ENCODE results near the gene ESF1. TPM values are rescaled to one million over a fixed set of nuclear protein-coding genes. Genes with fewer than 3 reads are reported as not detected.

The ESF1 gene
- total and polyA plus RNA-seq, 9 of the 15 experiments (the other 6 are each of a cell fraction or from before 2014, with no cell fraction given) = 7.0 to 30.4 (median 18.6) TPM

- TF ChIP-seq, protein P1, sequence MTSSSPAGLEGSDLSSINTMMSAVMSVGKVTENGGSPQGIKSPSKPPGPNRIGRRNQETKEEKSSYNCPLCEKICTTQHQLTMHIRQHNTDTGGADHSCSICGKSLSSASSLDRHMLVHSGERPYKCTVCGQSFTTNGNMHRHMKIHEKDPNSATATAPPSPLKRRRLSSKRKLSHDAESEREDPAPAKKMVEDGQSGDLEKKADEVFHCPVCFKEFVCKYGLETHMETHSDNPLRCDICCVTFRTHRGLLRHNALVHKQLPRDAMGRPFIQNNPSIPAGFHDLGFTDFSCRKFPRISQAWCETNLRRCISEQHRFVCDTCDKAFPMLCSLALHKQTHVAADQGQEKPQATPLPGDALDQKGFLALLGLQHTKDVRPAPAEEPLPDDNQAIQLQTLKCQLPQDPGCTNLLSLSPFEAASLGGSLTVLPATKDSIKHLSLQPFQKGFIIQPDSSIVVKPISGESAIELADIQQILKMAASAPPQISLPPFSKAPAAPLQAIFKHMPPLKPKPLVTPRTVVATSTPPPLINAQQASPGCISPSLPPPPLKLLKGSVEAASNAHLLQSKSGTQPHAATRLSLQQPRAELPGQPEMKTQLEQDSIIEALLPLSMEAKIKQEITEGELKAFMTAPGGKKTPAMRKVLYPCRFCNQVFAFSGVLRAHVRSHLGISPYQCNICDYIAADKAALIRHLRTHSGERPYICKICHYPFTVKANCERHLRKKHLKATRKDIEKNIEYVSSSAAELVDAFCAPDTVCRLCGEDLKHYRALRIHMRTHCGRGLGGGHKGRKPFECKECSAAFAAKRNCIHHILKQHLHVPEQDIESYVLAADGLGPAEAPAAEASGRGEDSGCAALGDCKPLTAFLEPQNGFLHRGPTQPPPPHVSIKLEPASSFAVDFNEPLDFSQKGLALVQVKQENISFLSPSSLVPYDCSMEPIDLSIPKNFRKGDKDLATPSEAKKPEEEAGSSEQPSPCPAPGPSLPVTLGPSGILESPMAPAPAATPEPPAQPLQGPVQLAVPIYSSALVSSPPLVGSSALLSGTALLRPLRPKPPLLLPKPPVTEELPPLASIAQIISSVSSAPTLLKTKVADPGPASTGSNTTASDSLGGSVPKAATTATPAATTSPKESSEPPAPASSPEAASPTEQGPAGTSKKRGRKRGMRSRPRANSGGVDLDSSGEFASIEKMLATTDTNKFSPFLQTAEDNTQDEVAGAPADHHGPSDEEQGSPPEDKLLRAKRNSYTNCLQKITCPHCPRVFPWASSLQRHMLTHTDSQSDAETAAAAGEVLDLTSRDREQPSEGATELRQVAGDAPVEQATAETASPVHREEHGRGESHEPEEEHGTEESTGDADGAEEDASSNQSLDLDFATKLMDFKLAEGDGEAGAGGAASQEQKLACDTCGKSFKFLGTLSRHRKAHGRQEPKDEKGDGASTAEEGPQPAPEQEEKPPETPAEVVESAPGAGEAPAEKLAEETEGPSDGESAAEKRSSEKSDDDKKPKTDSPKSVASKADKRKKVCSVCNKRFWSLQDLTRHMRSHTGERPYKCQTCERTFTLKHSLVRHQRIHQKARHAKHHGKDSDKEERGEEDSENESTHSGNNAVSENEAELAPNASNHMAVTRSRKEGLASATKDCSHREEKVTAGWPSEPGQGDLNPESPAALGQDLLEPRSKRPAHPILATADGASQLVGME (CRISPR knock-in tag; IDR thresholded peaks at IDR 0.05) = no peak
- TF ChIP-seq ZNF12 (CRISPR knock-in tag; IDR thresholded peaks at IDR 0.05) (no peak), ARHGAP35 (IDR thresholded peaks at IDR 0.05; ENCODE audit: partially characterized antibody) (no peak)
- TF ChIP-seq, protein P2, sequence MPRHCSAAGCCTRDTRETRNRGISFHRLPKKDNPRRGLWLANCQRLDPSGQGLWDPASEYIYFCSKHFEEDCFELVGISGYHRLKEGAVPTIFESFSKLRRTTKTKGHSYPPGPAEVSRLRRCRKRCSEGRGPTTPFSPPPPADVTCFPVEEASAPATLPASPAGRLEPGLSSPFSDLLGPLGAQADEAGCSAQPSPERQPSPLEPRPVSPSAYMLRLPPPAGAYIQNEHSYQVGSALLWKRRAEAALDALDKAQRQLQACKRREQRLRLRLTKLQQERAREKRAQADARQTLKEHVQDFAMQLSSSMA (CRISPR knock-in tag; IDR thresholded peaks at IDR 0.05) = no peak
Measured at GRCh38 chr20:13790708-13791107, 6.0 kb upstream of the ESF1 start (continued).

Measured in K562 (cell line).